ENCODE data around the gene ABCG8.

The ABCG8 gene

DNA sequence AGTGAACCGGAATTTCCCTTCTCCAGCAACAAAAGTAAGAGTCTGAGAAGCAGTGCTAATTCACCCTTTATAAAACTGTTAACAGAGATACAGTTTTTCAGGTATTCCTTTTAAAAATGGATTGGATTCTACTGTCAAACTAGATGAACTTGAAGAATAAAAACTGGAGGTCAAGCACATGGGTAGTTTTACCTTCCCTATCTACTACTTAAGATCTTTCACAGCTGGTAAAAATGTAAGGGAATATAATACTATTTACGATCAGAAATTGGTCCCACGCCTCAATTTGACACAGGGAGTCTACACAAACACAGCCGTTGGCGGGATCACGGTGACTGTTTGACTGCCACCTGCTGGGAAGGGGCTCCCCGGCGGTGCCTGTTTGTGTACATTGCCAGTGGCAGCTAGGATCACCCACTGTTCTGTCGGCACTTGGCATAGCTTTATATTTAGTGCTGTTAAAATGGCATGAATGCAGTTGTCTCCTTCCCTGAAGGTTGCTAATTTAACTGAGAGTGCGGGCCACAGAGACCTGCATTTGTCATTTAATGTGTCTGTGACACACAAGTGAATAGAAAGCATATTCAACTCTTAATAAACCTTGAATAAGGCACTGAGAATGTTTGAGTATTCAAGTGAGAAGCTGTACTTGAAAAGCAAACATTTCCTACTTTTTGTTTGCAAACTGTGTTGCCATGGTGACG, 59.5 kb downstream of the ABCG8 start:
- TF ChIP-seq GATA2 (IDR thresholded peaks at IDR 0.05; ENCODE audit: low read depth, low read length) (no peak), GATA3 (IDR thresholded peaks at IDR 0.05; ENCODE audit: low read depth, low read length) (no peak)

DNA sequence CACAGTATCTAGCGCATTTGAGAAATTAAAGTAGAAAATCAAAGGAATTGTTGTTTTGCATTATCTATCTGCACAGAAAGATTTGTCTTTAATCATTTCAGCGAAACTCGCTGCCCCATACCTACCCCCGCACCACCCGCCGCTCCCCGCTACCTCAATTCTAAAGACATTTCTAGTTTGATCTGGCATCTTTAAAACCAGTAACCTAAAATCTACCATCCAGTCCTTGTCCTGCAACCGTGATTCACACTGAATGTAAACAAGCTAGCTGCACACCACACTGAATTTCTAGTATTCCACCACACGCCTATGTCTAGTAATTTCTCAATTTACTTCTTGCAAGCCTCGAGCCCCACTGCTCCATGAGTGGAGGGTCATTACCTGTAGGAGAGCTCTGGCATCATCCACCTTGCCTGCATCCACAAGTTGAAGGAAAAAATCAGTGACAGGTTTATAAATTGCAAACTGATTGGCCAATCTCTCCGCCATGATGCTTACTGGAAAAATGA, 60.1 kb downstream of the ABCG8 start:
- TF ChIP-seq GATA3 (IDR thresholded peaks at IDR 0.05; ENCODE audit: low read depth, low read length) (no peak), GATA2 (IDR thresholded peaks at IDR 0.05; ENCODE audit: low read depth, low read length) (no peak)

DNA sequence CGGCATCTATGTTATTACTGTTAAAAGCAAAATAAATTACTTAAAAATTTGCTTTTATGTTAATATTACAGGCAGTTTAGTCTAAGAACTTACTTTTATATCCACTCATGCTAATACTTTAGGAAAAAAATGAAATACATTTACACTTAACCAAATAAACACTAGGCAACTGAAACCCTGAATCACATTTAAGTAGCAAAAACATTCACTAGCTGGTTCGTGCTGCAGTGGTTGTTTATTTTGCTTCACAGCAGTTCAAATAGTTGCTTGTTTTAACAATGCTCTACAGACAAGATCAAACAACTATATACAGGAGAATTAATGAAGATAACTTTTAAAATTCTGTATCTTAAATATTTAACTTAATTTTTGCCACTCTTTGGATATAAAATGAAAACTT, 60.8 kb downstream of the ABCG8 start:
- TF ChIP-seq GATA2 (IDR thresholded peaks at IDR 0.05; ENCODE audit: low read depth, low read length): no peak
- no peak for TF ChIP-seq GATA3 (IDR thresholded peaks at IDR 0.05; ENCODE audit: low read depth, low read length)

DNA sequence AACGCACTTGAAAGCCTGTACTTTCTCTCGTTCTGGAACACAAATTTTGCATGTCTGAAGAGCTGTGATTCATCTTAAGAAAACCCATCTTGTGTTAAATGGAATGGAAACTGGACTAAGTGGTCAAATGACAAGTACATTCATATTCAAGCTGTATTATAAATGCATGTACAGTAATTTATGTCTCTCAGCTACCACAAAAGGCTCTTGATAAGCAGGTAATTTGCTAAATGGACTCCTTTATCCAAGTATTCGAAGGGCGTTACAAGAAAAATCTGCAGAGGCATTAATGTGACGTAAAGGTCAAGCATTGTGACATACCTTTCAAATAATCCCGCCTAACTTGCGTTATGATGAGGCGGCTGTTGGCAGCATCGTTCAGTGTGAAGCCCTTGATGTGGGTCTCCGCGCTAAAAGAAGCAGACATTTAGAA, 66.6 kb downstream of the ABCG8 start:
- TF ChIP-seq GATA2 (IDR thresholded peaks at IDR 0.05; ENCODE audit: low read depth, low read length) (no peak), GATA3 (IDR thresholded peaks at IDR 0.05; ENCODE audit: low read depth, low read length) (no peak)

DNA sequence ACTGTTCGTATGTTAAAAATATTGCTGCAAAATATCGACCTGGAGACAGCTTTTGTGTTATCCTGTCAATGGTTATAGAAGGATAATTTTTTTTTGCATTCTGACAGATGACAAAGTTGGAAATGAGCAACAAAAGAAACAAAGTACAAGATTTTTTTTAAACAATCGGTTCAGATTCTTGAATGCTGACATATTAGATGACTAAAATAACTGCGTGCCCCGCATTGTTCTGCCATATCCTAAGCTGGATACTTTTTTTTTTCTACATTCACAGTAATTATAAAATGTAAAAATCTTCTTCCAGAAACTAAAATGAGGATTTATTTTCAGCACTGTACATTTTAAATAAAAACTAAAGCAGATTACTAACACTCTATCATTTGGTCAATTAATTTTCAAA, 67.1 kb downstream of the ABCG8 start:
- TF ChIP-seq GATA2 (IDR thresholded peaks at IDR 0.05; ENCODE audit: low read depth, low read length) (no peak), GATA3 (IDR thresholded peaks at IDR 0.05; ENCODE audit: low read depth, low read length) (no peak)

DNA sequence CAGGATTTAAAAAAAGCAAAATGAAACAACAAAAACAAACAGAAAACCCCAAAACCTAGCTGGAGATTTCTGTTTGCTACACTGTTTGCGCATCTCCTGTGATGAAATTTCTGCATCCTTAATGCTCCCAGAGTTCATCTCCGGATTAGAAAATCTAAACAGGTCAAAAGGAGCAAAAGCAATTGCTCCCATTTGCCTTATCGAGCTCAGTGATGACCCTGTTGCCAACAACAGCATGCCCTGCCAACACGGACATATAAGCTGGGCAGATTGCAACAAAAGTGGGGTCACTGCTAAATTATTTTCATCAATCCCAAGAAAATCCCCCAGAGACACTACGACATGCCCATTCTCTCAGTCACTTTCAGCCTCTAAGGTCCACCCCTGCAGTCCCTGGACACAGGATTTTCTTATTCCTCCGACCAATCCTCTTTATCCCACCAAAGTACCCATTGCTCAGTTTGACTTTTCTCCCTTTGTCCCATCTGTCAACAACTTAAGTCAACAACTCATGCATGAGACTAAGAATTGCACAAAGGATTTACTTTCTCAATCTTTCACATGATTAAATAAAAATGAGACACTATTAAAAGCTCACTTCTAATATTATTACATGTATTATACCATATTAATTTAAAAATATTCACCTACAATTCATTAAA, 67.8 kb downstream of the ABCG8 start:
- no peak for TF ChIP-seq GATA2 (IDR thresholded peaks at IDR 0.05; ENCODE audit: low read depth, low read length)
- no peak for TF ChIP-seq GATA3 (IDR thresholded peaks at IDR 0.05; ENCODE audit: low read depth, low read length)

DNA sequence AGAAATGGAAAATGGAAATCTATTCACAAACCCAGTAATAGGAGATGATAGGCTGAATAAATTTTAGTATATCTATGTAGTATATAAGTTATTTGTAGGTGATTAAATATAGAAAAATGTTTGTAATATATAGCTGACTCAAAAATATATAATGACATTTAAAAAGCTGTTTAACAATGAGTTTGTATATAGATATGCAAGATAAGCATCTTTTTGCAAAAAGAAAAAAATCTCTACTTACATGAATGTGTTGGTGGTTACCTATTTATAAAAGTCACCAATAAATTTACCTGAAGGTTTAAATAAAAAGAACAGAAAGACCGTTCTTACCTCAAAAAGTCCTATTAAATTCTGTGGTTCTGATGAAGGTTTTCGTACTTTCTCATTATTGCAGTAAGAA, 85.7 kb downstream of the ABCG8 start:
- TF ChIP-seq GATA3 (IDR thresholded peaks at IDR 0.05; ENCODE audit: low read depth, low read length) (no peak), GATA2 (IDR thresholded peaks at IDR 0.05; ENCODE audit: low read depth, low read length) (no peak)

DNA sequence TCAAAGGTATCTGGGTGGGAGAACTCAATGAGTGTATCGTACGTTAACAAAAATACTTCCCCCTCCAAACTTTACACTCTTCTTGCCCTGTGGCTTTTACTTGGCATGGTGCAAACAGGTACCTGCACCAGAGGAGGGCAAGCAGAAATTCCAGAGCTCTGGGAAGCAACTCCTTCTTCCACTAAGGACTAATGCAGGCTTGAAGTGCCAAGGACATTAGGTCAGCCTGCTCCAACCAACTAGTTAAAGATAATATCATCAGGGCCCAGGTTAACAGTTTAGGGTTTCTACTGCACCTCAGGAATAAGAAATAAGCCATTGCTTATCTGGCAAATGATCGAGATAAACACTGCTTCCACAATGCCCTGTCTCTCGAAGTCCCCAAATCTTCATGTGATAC, 86.7 kb downstream of the ABCG8 start:
- TF ChIP-seq GATA2 (IDR thresholded peaks at IDR 0.05; ENCODE audit: low read depth, low read length) (no peak), GATA3 (IDR thresholded peaks at IDR 0.05; ENCODE audit: low read depth, low read length) (no peak)

DNA sequence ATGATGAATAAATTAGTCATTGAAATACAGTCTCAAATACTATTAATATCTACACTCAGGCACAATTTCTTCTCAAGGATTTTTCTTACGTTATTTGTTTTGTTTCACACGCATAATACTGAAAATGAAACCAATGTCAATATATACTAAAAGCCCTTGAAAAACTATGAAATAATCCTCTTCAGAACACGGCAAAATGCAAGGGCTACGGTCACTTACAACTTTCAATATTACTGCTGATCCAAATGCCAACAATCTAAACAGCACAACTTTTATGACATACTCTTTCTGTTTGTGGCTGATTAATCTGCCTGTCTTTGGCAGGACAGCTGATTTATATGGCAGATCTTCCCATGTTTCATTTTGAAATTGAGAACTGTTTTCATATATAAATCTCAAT, 88.7 kb downstream of the ABCG8 start:
- TF ChIP-seq GATA2 (IDR thresholded peaks at IDR 0.05; ENCODE audit: low read depth, low read length): no peak
- no peak for TF ChIP-seq GATA3 (IDR thresholded peaks at IDR 0.05; ENCODE audit: low read depth, low read length)

DNA sequence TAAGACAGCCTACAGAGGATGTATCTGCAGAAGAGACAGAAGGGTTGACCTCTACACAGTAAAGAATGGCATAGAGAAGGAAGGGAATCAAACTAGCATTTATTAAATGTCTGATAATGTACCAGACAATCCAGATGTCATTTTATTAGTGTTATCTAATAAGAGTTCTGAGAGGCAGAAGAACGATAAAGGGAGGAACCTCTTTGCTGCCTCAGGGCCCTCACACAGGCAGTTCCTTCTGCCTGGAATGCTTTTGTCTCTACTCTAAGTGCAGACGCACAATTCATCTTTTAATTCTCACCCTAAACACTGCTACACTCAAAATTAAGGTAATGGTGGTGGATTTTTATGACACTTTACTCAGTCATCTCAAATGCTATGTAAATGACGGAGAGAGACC, 92.5 kb downstream of the ABCG8 start:
- TF ChIP-seq GATA2 (IDR thresholded peaks at IDR 0.05; ENCODE audit: low read depth, low read length): no peak
- TF ChIP-seq GATA3 (IDR thresholded peaks at IDR 0.05; ENCODE audit: low read depth, low read length): no peak

All from SH-SY5Y (cell line).